Transverse colon (tissue), 4 donors: Measurements from ENCODE around the gene DMXL1. TPM values are rescaled to one million over a fixed set of nuclear protein-coding genes. Genes with fewer than 3 reads are reported as not detected.

Source experiments
- DNase-seq: peaks from one replicate; pipeline ENCODE4 v3.0.0-alpha.2; 2019
- H3K27ac ChIP-seq, 4 donors: fragments of 200-600 bp; sonication (generic); 2 replicates each; pipeline ENCODE4 v1.5.1; 2016 to 2018; ENCODE audit warnings: inconsistent platforms in 4 of 4
- H3K27me3 ChIP-seq: fragments of 200-600 bp; sonication (generic); 2 replicates; pipeline ENCODE4 v1.5.1; 2017; ENCODE audit warnings: inconsistent platforms
- H3K36me3 ChIP-seq, 4 donors: fragments of 200-600 bp; sonication (generic); 2 replicates each; pipeline ENCODE4 v1.5.1; 2017 to 2019; ENCODE audit warnings: inconsistent platforms in 4 of 4
- H3K4me1 ChIP-seq, 4 donors: fragments of 200-600 bp; sonication (generic); 2 replicates each; pipeline ENCODE4 v1.5.1; 2017 to 2020; ENCODE audit warnings: inconsistent platforms in 4 of 4
- H3K4me3 ChIP-seq, 4 donors: fragments of 200-600 bp; sonication (generic); 1 replicate in 1 of 4; 2 replicates in 3 of 4; pipeline versions ENCODE4 v1.5.1 to v1.6.1; 2017 to 2019; ENCODE audit warnings: inconsistent platforms in 4 of 4
- H3K9me3 ChIP-seq, 2 donors: fragments of 200-600 bp; sonication (generic); 2 replicates each; pipeline ENCODE4 v1.5.1; 2017 to 2019; ENCODE audit warnings: inconsistent platforms in 2 of 2
- CTCF ChIP-seq, 5 experiments: fragments of 200-600 bp in 3 of 5; fragments of 450-650 bp in 2 of 5; sonication (generic) in 3 of 5; IDR thresholded peaks; 1 replicate in 2 of 5; 2 replicates in 3 of 5; pipeline ENCODE4 v1.5.1; 2016 to 2017; ENCODE audit warnings: antibody characterized with exemption in 5 of 5, inconsistent platforms in 3 of 5, mild to moderate bottlenecking in 2 of 5, moderate library complexity in 1 of 5
- EP300 ChIP-seq: sonication (generic); formaldehyde crosslinking; IDR thresholded peaks from one replicate; pipeline ENCODE4 v1.6.1; 2017; ENCODE audit warnings: antibody characterized with exemption, low read depth
- POLR2A ChIP-seq: fragments of 450-650 bp; IDR thresholded peaks from one replicate; pipeline ENCODE4 v1.6.1; 2016; ENCODE audit warnings: antibody characterized with exemption, mild to moderate bottlenecking, moderate library complexity
- POLR2AphosphoS5 ChIP-seq, 3 donors: sonication (generic); formaldehyde crosslinking; IDR thresholded peaks; one replicate each; pipeline ENCODE4 v1.6.1; 2016; ENCODE audit warnings: antibody characterized with exemption in 3 of 3
- WGBS, 2 donors: methylation state at CpG; one replicate each; pipeline ENCODE4 v1.1.5; 2018; ENCODE audit warnings: low coverage in 1 of 2; 5-methylcytosine and 5-hydroxymethylcytosine counted together
- in situ Hi-C, 4 donors: fragments of 200-750 bp; cut with MboI; loops; one replicate each; pipeline versions ENCODE4 v1.15.0 to v1.15.1; 2017; ENCODE audit warnings: low sequenced_read_pairs in 3 of 4, low pct_ligation_motif_present in 1 of 4, low pct_unique_long_range_greater_than_20kb in 1 of 4
- intact Hi-C: fragments of 100-400 bp; cut with DNase I; formaldehyde crosslinking; loops from one replicate; pipeline ENCODE4 v1.15.1; 2023; ENCODE audit warnings: low total_unique reads
- total RNA-seq, 4 donors: library from RNA; depleted of rRNA; stranded (reverse); fragments of >200 nt; gene quantifications; one replicate each; pipeline ENCODE4 v1.1.0, GENCODE V29; 2016

Gene DMXL1
- 10 to 100 TPM; 44.6 to 84.8 (median 58.2) TPM for total RNA-seq

- in situ Hi-C loops (no loop called here), intact Hi-C loops (no loop called here)
- peaks cover 16 to 47% (median 27%) of the 10 kb centered on the region in 4 donors for H3K4me1 ChIP-seq
- peak in 1 of 5 experiments; percentile 9 for TF ChIP-seq CTCF (IDR thresholded peaks at IDR 0.05)
- peak; percentile 73 to 90 (median 81) for TF ChIP-seq POLR2AphosphoS5 (IDR thresholded peaks at IDR 0.05)
- TF ChIP-seq EP300: no peak
- peak; percentile 93 for TF ChIP-seq POLR2A
- H3K27ac ChIP-seq: peak within 1 kb of the TSS; percentile 94 to 98 (median 97)
- DNase-seq: peak; percentile 99
- no peaks in the 10 kb centered on the region for H3K36me3 ChIP-seq
- H3K4me3 ChIP-seq: peak within 1 kb of the TSS; percentile 68 to 88 (median 77)
- no peaks in the 10 kb centered on the region for H3K9me3 ChIP-seq
- H3K27me3 ChIP-seq: no peaks in the 10 kb centered on the region
- WGBS, 2 donors: 0% methylated on average over 39 of the region's 68 CpGs; no CpG with 5 or more reads in 1 of the 2 donors
These were observed at the start of gene DMXL1 for GRCh38 chr5:119070828-119071560. TSS of gene DMXL1 (plus strand) at chr5:119071087. CDS start at chr5:119071570, 483 bp downstream.

- Histone ChIP-seq H3K36me3 (no peaks in the 10 kb centered on the region), H3K4me1 (peaks cover 0 to 15% (median 0%) of the 10 kb centered on the region in 4 donors), H3K27ac (no peak overlapping the region), H3K27me3 (no peaks in the 10 kb centered on the region), H3K4me3 (no peak overlapping the region), H3K9me3 (peaks cover 3 to 8% of the 10 kb centered on the region in 2 donors)
- in situ Hi-C loops: loop anchor here in 2 of 4 donors (25.0 kb wide), 1 partner anchor 391 kb away; no protein-coding TSS in a partner anchor
- intact Hi-C loops: no loop called here
- DNase-seq: no peak
- WGBS, 2 donors: 87 to 90% methylated on average over 2 to 3 of the region's 3 CpGs
- TF ChIP-seq CTCF (IDR thresholded peaks at IDR 0.05) (no peak), POLR2AphosphoS5 (IDR thresholded peaks at IDR 0.05) (no peak), POLR2A (no peak), EP300 (no peak)
These were observed 49.6 kb upstream of the DMXL1 start for GRCh38 chr5:119021149-119021732.

GRCh38 chr5:119022017-119022745 lies 48.7 kb upstream of the DMXL1 start:
- in situ Hi-C loops: loop anchor here in 2 of 4 donors (25.0 kb wide), 1 partner anchor 390 kb away; no protein-coding TSS in a partner anchor
- peak overlapping the region in 1 of 4 donors; percentile 37 for H3K27ac ChIP-seq
- DNase-seq: no peak
- peak; percentile 28 to 38 (median 36) for TF ChIP-seq CTCF (IDR thresholded peaks at IDR 0.05)
- no peak for TF ChIP-seq EP300
- no peak for TF ChIP-seq POLR2A
- TF ChIP-seq POLR2AphosphoS5 (IDR thresholded peaks at IDR 0.05): no peak
- WGBS, 2 donors: 62 to 63% methylated on average over 3 to 5 of the region's 5 CpGs
- H3K4me3 ChIP-seq: no peak overlapping the region
- H3K9me3 ChIP-seq: peaks cover 3 to 8% of the 10 kb centered on the region in 2 donors
- no peaks in the 10 kb centered on the region for H3K36me3 ChIP-seq
- H3K27me3 ChIP-seq: no peaks in the 10 kb centered on the region
- intact Hi-C loops: no loop called here
- peaks cover 0 to 15% (median 0%) of the 10 kb centered on the region in 4 donors for H3K4me1 ChIP-seq

- H3K36me3 ChIP-seq: no peaks in the 10 kb centered on the region
- no peak overlapping the region for H3K27ac ChIP-seq
- TF ChIP-seq POLR2A: no peak
- TF ChIP-seq POLR2AphosphoS5 (IDR thresholded peaks at IDR 0.05): no peak
- TF ChIP-seq EP300: no peak
- TF ChIP-seq CTCF (IDR thresholded peaks at IDR 0.05): no peak
- peaks cover 3 to 8% of the 10 kb centered on the region in 2 donors for H3K9me3 ChIP-seq
- WGBS, 2 donors: 20 to 31% methylated on average over 1 of the region's 1 CpG
- H3K4me1 ChIP-seq: peaks cover 0 to 15% (median 0%) of the 10 kb centered on the region in 4 donors
- in situ Hi-C loops (loop anchor here in 2 of 4 donors (25.0 kb wide), 1 partner anchor 390 kb away; no protein-coding TSS in a partner anchor), intact Hi-C loops (no loop called here)
- H3K4me3 ChIP-seq: no peak overlapping the region
- no peak for DNase-seq
- no peaks in the 10 kb centered on the region for H3K27me3 ChIP-seq
These were observed 48.1 kb upstream of the DMXL1 start for GRCh38 chr5:119022773-119023172.
